Measurements from ENCODE around the gene C15orf40.
A peak's percentile ranks its signal among the peaks of the same experiment; 100 is the strongest.
"Not testable (repeated sequence)": the region's sequence is repeated elsewhere in the genome, so short reads cannot be mapped to it uniquely, and the experiment has no call there.

The C15orf40 gene

GRCh38 chr15:83011271-83012075, at the start of gene C15orf40:
Gene C15orf40, minus strand, starts transcription at chr15:83011639. Its CDS starts 32 bp downstream, at chr15:83011607.
- DNase-seq = peak; percentile 96

DNA sequence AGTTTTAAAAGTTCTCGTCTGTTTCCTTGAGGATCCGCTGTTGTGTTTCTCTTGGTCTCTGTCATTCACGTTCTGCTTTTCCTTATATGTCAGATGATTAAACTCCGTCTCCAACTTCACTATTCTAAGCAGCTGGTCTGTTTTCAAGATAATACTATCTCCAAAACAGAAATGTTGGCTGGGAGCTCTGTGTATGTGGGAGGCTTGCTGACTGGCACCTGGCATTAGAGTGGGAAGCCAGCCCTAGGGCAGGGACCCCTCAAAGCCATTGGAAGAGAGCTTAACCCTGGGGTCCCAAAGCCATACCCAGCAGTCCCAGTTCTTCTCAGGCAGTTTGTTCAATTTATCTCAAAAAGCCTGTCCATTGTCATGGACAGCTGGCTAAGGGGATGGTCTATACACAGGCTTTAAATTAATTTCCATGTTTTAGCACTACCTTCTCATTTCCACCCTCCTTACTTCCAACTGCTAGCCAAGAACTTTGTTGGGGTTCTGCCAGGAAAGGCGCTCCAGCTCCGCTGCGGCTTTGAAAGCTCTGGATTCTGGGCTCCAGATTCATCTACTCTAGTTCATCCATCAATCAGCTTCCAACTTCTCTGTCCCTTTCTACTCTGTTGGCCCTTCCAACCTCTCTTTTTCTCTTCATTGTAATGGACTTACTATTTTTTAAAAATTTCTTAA, 46.4 kb upstream of the C15orf40 start:
- no peak for DNase-seq

DNA sequence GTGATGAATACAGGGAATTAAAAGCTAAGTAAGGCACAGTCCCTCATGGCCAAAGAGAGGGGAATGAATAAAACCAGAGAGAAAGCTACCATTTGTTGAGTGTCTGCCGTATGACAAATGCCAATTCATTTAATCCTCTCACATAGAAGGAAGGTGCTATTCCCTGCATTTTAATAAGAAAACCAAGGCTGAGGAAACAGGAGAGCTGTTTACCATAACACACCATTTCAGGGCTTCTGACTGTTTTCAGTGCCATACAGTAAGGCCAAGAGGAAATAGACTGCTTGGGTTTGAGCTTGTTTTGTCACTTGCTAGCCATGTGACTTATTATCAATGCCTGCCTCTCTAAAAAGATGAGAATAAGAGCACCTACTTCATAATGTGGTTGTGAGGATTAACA, 45.6 kb upstream of the C15orf40 start:
- no peak for DNase-seq

GRCh38 chr15:83053151-83053550, 41.7 kb upstream of the C15orf40 start:
- DNase-seq = peak; percentile 75

- DNase-seq = no peak
These were observed 35.2 kb upstream of the C15orf40 start for GRCh38 chr15:83046558-83047127.

DNA sequence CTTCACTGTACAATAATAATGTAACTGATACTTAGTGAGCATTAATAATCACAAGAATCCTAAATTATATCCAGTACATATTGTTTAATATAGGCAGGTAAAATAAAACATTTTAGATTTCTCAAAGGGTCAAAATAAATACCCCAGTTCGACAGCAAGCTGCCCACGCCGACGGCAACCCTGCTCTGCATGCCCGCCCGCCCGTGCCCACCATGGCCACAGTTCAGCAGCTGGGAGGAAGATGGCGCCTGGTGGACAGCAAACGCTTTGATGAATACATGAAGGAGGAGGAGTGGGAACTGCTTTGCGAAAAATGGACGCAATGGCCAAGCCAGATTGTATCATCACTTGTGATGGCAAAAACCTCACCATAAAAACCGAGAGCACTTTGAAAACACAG, 32.7 kb upstream of the C15orf40 start:
- DNase-seq = no peak

DNA sequence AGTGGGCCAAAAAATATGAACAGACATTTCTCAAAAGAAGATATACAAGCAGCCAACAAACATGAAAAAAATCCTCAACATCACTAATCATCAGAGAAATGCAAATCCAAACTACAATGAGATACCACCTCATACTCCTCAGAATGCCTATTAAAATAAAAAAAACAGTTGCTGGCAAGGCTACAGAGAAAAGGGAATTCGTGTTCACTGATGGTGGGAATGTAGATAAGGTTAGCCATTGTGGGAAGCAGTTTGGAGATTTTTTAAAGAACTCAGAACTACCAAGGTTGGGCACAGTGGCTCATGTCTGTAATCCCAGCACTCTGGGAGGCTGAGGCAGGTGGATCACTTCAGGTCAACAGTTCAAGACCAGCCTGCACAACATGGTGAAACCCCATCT, 27.8 kb upstream of the C15orf40 start:
- no peak for DNase-seq

DNA sequence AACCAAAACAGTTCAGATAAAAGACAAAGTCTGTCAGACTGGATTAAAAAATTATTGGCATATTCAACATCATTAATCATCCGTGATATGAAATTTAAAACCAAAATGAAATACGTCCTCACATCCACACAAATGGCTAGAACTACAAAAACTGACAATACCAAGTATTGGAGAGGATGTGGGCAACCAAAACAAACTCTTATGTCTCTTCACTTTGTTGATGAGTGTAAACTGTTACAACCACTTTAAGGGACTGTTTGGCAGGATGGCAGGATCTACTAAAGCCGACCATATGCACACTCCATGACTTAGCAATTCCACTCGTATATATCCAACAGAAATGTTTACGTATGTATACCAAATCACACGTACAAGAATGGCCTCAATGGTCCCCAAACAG, 24.8 kb upstream of the C15orf40 start:
- DNase-seq = no peak

- not testable (repeated sequence) for DNase-seq
These were observed 19.8 kb upstream of the C15orf40 start for GRCh38 chr15:83031234-83031633.

- no peak for DNase-seq
These were observed 18.6 kb upstream of the C15orf40 start for GRCh38 chr15:83030021-83030420.

DNA sequence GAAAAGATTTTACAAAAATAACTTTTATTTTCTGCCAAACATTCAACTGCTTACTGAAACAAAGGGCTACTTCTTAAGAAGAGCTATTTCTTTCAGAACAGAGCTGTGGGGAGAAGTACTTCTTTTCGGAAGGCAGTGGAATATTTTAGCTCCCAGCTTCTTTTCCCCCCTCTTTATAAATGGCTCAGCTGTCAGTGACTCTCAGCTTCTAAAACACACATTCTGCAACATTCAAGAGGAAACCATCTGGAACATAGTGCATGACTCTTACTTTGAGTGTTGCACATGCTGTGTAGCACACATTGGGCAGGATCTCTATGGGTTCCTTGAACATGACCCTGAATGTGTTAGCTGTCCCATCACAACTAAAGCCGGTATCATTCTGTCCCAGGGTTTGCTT, 7.0 kb upstream of the C15orf40 start:
- DNase-seq = no peak

DNA sequence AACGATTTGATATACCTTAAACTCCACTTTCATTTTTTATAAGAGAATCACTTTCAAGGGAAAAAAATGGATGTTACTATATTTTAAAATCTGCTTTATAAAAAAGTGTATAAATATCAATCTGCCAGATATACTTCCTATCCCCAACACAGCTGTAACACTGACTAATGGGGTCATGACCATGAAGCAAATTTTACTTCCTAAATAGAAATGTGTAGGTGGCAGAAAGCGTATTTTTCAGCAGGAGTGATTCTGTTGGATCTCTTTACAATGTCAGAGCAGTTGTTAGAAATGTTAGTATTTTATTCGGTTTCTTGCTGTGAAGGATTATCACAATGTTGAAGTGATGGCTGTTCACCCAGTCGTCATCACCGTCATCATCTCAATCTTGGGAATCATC, 5.5 kb upstream of the C15orf40 start:
- peak; percentile 62 for DNase-seq

DNA sequence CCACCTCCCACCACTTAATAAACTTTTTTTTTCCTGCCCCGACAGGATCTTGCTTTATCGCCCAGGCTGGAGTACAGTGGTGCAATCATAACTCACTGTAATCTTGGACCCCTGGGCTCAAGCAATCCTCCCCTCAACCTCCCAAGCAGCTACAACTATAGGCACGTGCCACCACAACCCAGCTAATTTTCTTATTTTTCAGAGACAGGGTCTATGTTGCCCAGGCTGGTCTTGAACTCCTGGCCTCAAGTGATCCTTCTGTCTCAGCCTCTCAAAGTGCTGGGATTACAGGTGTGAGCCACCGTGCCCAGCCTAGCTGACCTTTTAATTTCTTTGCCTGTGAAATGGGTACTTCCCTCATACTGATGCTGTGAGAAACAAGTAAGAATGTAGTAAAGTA, 3.9 kb upstream of the C15orf40 start:
- no peak for DNase-seq

GRCh38 chr15:83014205-83014653, 2.8 kb upstream of the C15orf40 start:
- no peak for DNase-seq

DNA sequence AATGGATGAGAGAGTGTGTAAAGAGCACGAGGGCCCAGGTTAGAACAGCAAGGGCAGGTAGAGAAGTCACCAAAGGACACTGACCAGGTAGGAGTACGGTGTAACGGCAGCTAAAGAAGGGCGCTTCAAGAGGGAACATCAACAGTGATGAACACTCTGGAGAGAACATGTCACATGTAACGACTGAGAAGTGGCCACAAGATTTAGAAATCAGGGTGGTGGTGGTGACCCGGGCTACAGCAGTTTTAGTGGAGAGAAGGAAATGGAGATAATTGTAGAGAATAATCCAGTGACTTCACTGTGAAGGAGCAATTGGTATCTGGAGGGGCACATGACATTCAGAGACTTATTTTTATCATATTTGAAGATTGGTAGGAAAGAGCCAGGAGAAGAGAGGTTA, 1.2 kb upstream of the C15orf40 start:
- DNase-seq = no peak

DNA sequence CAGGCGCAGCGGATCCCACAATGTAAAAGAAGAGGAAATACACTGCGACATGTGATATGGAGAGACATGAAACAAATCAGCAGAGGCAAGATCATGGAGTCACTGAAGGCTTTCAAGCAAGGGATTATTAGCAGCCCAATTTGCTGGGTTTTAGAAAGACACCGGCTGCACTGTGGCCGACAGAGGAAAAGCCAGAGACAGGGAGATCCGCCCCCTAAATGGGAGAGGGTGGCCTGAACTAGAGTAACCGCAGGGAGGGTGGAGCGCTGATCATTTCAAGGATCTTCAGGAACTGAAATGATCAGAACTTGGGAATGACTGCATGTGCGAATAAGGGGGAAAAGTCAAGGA, 612 bp upstream of the C15orf40 start:
- peak; percentile 15 for DNase-seq

DNA sequence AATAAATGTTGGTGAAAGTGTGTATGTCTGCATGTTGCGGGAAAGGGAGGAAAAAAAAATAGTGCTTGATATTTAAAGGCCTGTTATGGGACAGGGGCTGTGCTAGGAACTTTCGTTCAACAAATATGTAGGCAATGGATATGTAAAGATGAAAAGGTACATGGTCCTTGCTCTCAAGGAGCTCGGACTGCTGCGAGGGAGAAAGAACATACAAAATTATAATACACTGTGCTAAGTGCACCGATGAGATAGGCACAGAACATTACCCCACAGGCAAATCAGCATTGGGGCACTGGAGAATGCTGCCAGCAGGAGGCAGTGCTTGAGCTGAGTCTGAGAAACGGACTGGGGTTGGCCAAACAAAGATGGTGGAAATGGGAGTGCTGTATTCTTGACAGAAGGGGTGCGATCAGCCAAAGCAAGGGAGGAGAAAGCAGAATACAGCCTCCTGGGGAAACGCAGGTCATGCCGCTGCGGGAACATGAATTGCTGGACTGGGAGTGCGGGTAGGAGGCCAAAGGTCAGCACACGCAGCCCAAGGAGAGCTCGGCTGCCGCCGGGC, 649 bp downstream of the C15orf40 start:
- peak; percentile 85 for DNase-seq

GRCh38 chr15:83000672-83001031, 10.8 kb downstream of the C15orf40 start:
- DNase-seq = not testable (repeated sequence)

GRCh38 chr15:82999905-83000671, 11.4 kb downstream of the C15orf40 start:
- peak; percentile 67 for DNase-seq

- DNase-seq = no peak
These were observed 12.0 kb downstream of the C15orf40 start for GRCh38 chr15:82999426-82999825.

DNA sequence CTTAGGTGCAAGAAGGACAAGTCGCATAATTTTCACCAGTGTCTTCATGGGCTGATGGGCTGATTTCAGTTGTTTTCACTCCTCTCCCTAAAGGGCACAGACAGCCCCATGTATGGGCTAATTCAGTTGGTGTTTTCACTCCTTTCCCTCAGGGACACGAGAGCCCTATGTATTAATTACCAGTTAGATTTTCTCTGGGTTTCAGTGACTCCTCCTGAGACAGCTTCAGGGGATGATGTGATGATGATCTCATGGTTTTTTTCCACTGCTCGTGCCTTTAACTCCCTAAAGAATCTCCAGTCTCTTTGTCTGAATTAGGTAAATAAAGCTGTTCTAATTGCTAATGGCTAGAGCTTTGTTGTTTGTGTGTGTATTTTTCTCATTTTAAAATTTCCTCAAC, 15.5 kb downstream of the C15orf40 start:
- DNase-seq = no peak

DNA sequence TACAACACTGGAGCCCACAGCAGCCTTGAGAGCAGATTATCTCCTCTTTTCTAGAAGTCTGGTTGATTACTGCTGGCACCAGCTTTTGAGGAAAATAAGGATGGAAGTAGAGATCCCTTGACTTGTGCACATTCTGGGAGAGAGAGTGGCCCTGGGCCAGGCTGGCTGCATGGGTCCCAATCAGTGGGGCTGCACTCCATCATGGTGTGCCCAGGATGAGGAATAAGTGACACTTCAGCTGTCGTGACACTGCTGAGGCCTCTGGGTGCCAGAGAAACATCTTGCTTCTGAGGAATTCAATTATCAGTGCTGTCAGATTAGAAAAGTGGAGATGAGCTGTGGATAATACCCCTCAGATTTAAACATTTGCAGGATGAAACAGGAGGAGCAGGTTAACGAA, 16.4 kb downstream of the C15orf40 start:
- DNase-seq = no peak

DNA sequence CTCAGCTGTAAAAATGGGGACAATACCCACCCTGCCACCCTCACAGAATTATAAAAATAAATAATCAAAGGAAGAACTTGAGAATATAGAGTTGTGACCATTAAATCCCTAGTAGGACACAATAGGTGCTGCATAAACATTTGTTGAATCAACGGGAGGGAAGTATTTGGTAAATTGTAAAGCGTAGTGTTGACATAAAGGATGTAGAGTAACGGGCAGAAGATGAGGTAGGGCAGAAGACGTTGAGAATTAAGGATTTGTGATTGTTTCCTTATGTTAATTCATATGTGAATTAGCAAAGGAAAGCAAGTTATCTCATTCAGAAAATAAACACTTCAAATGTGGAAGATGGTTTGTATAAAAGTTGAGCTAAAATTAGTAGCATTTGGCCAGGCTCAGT, 18.3 kb downstream of the C15orf40 start:
- no peak for DNase-seq
